AG08396 (cell line): Measurements from ENCODE around the gene TRIM17.

Experiments used
- DNase-seq: peaks from one replicate; pipeline ENCODE4 v3.0.0; 2012; ENCODE audit warnings: low spot score, mixed read lengths

TRIM17 gene

DNA sequence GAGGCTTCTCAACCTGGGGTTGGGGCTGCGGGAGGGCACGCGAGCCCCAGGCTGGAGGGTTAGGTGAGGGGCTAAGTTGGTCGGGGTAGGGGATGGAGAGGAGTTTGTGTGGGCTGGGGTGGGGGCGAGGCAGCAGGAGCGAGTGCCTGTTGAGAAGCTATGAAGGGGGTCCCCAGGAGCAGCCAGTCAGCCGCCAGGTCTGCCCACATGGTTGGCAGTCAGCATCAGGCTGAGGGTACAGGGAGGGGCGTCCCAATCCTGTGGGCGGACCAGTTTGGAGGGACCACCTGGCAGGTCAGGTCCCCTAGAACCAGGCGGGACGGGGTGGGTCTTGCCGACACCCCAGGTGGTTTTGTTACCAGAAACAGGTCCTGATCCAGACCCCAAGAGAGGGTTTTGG is 400 bp upstream of the TRIM17 start:
- no peak for DNase-seq

GRCh38 chr1:228415853-228416216 is 826 bp downstream of the TRIM17 start:
- no peak for DNase-seq

DNA sequence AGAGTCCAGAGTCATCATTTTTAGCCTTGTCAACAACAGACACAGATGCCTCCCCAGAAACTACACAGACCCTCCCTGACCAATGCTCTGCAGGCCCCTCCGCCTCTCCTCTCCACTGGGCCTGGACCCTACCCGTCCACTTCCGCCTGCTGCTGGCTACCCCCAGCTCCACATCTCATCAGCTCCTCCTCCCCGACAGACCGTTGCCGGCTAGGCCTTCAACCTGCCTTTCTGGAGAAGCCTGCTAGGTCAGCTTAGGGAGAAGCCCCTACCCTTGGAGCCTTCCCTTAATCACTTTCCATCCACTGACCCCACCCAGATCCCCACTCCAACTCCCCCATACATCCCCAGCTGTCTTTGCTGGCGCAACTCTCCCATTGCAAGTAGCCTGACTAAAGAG is 1.4 kb downstream of the TRIM17 start:
- no peak for DNase-seq

DNA sequence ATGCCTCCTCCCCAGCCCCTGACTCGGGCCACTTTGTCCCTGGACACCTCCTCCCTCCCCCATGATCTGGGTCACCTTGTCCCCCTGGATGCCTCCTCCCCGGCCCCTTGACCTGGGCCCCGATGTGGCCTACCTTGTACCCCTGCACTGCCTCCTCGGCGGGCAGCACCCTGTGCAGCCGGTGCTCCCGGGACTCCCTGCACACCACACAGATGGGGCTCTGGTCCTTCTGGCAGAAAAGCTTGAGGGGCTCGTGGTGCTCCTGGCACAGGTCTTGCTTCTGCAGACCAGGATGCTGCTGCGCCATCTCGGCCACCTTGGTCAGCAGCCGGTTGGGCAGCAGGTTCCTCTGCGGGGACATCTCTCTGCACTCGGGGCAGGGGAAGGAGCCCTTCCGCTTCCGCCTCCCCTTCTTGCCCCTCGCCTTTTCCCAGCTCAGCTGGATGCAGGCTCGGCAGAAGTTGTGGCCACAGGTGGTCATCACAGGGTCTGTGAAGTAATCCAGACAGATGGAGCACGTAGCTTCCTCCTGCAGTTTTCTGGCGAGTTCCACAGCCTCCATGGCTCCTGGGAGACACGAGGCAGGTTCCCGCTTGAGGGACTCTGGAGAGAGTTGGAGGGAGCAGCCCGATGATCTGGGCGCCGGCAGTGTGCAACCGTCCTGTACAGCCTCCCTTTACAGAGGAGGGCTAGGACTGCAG is 2.0 kb downstream of the TRIM17 start:
- DNase-seq: no peak

- no peak for DNase-seq
These were observed 3.2 kb downstream of the TRIM17 start for GRCh38 chr1:228413241-228414010.

DNA sequence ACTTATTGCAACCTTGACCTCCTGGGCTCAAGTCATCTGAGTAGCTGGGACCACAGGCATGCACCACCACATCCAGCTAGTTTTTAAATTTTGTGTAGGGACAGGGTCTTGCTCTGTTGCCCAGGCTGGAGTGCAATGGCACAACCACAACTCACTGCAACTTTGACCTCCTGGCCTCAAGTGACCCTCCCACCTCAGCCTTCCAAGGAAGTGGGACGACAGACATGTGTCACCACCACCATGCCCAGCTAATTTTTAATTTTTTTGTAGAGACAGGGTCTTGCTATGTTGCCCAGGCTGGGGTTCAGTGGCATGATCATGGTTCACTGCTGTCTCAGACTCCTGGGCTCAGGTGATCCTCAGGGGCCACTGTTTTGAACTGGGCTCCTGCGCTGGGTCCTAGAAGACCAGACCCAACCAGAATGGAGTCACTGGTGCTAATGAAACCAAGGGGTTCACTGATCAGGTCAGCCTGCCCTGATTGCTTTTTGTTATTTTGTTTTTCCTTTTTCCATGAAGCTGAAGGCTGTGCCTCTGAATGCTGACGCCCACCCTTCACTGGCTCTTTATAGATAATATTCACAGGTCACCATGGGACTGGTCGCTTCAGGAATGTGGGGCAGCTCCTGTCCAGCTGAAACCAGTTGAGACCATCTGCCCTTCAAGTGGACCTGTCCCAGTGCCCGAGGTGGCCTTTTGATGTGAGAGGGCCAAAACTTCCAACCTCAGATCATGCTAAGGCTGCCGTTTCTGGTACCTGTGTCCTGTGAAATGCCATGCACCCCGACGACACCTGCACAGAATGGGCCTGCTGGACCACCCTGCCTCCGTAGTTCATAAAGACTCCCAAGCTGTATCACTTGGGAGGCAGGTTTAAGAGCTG is 4.9 kb downstream of the TRIM17 start:
- DNase-seq: no peak

GRCh38 chr1:228411121-228411520 is 5.5 kb downstream of the TRIM17 start:
- DNase-seq: no peak

- no peak for DNase-seq
These were observed 6.0 kb downstream of the TRIM17 start for GRCh38 chr1:228410671-228411070.

DNA sequence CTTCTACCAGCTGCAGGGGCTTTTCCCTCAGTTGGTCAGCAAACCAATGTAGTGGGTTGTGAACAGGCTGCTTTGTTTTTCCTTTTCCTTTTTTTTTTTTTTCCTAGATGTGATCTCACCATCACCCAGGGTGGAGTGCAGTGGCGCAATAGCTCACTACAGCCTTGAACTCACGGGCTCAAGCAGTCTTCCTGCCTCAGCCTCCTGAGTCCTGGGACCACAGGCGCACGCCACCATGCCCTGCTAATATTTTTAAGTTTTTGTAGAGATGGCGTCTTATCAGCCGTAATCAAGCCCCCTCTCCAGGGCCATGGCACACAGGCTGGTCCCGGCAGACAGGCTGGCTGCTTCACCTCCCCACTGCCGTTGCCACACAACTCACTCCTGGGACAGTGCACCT is 6.6 kb downstream of the TRIM17 start:
- no peak for DNase-seq

DNA sequence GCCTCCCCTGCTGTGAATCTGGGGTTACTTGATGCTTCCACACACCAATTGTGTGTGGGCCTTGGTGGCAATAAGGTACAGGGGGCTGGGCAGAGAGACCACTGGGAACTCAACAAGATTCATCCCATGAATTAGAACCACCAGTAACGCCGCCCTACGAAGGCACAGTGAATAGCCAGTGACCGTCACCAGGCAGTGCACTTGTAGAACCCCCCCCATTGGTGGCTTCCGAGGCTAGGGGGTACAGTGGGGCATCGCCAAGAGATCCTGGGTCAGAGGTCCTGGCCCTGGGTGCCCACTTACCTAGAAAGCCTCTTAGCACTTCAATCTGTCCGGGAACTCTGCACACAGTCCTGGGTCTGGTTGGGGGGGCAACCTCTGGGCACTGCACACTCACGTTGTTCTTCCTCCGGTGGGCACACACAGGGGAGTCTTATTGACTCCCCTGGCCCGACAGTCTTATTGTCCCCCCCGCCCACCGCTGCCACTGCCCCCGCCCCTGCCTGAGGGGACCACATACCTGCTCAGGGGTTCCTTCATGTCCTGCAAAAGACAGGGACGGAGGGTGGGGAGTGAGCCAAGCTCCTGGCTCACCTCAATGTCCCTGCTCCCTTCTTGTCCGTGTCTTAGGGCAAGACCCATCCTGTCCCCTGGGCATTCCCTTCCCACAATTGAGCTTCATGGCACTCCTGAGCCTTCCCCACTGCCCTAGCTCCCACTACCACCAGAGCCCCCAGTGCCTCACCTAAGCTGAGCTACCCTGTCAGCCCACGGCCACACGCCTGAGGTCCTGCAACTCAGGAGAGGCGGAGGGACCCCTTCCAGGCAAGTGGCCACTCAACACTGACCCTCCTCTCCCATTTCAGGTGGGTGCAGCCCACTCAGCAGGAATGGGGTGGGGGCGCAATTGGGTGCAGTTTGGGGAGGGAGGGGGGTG is 7.5 kb downstream of the TRIM17 start:
- no peak for DNase-seq

GRCh38 chr1:228408041-228408868 is 8.4 kb downstream of the TRIM17 start:
- no peak for DNase-seq

- no peak for DNase-seq
These were observed 9.3 kb downstream of the TRIM17 start for GRCh38 chr1:228407106-228408040.

GRCh38 chr1:228405979-228406228 is 10.8 kb downstream of the TRIM17 start:
- no peak for DNase-seq

GRCh38 chr1:228405200-228405978 is 11.3 kb downstream of the TRIM17 start:
- no peak for DNase-seq

- no peak for DNase-seq
These were observed 12.4 kb downstream of the TRIM17 start for GRCh38 chr1:228404107-228404720.

GRCh38 chr1:228403231-228403631 is 13.4 kb downstream of the TRIM17 start:
- no peak for DNase-seq

- no peak for DNase-seq
These were observed 14.0 kb downstream of the TRIM17 start for GRCh38 chr1:228402641-228403025.

GRCh38 chr1:228401782-228402640 is 14.7 kb downstream of the TRIM17 start:
- no peak for DNase-seq
